ENCODE data around the gene DDX24. TPM values are rescaled to one million over a fixed set of nuclear protein-coding genes. Genes with fewer than 3 reads are reported as not detected.
"Not testable (repeated sequence)": the region's sequence is repeated elsewhere in the genome, so short reads cannot be mapped to it uniquely, and the experiment has no call there.

DDX24 gene
- total RNA-seq, 1 experiment from 2014 or later: 215 TPM

DNA sequence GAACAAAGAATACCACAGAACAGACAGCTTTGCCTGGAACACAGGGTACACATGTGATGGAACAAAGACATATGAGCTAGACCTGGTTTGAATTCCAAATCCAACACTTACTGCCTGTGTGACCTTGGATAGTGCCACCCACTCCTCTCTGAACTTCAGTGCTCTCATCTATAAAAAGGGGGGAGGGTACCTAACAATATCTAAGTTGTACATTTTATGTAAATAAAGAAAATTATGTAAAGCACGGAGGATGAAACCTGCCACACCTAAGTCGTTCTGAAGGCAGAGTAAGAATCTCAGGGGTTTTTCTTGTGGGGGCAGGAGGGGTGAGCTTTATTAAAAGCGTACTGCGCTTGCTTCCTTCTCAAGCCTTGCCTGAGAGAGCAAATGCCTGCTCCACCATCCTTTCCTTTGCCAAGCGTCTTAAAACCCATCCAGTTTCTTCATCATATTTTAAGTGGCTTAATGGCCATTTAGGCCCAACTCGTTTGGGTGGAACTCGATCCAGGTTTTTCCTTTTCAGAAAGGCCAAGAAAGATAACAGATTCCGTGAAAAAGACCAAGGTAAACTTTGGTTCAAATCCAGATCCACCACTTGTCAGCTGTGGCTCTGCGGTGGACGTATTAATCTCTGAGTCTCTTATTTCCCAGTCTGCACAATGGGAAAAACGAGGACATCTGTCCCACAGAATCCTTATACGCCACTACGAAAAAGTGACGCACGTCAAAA lies 946 bp downstream of the DDX24 start:
- no peak for DNase-seq (ENCODE audit: low read depth)

DNA sequence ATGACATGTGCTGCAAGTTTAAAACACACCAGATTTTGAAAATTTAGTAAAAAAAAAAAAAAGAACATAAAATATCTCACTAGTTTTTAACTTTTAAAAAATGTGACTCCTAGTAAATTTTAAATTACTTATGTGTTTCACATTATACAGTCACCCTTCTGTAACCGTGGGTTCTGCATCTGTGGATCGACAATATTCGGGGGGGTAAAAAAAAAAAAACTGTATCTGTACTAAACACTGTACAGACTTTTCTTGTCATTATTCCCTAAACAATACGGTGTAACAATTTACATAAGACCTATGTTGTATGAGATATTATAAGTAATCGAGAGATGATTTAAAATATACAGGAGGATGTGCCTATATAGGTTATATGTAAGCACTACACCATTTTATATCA lies 3.2 kb downstream of the DDX24 start:
- no peak for DNase-seq (ENCODE audit: low read depth)

DNA sequence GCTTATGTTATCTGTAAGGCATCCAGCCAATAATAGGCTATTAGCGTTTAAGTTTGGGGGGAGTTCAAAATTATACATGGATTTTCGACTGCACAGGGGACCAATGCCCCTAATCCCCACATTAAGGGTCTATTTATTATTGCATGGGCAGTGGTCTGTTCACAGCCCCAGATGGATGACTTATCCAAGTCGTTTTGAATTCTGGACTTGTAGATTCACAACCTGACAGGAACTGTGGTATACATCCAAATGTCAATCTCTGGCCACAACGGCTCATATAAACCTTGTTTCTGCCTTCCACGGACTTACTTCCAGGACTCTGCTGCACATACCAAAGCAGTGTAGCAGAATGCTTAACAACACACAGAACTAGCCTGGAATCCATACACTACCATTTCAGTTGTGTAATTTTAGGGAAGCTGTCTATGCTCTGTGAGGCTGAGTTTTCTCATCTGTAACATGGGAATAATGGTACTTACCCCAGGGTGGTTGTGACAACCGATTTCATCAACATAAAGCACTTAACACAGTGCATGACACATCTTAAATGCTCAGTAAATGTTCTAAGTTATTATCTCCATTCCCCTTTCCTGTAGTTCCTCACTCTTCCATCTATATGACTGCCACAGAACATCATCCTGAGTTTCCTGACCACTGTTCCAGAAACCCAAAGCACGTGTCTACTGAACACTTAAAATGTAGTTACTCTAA lies 3.7 kb downstream of the DDX24 start:
- no peak for DNase-seq (ENCODE audit: low read depth)

DNA sequence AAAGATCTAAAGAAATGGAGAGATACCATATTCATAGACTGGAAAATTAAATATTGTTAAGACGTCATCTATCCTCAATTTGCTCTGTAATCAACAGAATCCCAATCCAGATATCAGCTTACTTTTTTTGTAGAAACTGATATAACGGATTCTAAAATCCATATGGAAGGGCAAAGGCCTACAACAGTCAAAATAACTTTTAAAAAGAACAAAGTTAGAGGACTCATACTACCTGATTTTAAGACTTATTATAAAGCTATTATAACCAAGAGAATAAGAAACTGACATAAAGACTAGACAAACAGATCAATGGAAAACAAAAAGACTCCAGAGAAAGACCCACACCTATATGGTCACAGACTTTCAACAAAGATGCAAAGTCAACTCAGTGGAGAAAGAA lies 6.0 kb downstream of the DDX24 start:
- no peak for DNase-seq (ENCODE audit: low read depth)

DNA sequence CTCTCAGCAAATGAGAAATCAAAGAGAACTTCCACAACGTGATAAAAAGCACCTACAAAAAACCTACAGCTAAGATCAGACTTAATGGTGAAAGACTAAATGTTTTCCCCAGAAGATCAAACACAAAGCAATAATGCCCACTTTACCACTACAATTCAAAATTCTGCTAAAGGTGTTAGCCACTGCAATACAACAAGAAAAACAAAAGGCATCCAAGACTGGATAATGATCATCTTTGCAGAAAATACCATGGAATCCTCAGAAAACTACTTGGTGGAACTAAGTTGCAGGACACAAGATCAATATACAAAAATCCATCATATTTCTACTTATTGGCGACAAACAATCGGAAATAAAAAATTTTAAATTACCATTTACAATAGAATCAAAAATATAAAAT lies 6.5 kb downstream of the DDX24 start:
- DNase-seq (ENCODE audit: low read depth): no peak

DNA sequence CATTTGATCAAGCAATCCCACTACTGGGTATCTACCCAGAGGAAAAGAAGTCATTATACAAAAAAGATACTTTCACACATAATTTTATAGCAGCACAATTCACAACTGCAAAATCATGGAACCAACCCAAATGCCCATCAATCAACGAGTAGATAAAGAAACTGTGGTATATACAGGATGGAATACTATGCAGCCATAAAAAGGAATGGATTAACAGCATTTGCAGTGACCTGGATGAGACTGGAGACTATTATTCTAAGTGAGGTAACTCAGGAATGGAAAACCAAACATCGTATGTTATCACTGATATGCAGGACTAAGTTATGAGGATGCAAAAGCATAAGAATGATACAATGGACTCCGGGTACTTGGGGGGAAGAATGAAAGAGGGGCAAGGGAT lies 8.9 kb downstream of the DDX24 start:
- not testable (repeated sequence) for DNase-seq (ENCODE audit: low read depth)

DNA sequence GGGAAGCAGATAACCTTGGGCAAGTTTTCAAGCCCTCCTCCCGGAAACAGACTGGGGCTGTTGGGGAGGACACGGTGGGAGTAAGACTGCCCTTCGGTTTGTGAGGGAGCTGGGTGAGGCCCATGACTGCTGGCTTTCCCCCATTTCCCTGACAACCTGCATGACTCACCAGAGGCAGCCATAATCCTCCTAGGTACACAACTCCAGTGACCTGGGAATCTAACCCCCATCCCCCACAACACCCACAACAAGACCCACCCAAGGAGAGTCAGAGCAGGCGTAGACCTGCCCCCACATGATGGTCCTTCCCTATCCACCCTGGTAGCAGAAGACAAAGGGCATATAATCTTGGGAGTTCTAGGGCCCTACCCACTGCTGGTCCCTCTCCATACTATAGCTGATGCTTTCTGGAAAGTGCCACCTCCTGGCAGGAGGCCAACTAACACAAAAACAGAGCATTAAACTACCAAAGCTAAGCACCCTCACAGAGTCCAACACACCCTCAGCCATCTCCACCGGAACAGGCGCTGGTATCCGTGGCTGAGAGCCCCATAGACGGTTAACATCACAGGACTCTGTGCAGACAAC lies 14.8 kb downstream of the DDX24 start:
- DNase-seq (ENCODE audit: low read depth): peak; percentile 65

DNA sequence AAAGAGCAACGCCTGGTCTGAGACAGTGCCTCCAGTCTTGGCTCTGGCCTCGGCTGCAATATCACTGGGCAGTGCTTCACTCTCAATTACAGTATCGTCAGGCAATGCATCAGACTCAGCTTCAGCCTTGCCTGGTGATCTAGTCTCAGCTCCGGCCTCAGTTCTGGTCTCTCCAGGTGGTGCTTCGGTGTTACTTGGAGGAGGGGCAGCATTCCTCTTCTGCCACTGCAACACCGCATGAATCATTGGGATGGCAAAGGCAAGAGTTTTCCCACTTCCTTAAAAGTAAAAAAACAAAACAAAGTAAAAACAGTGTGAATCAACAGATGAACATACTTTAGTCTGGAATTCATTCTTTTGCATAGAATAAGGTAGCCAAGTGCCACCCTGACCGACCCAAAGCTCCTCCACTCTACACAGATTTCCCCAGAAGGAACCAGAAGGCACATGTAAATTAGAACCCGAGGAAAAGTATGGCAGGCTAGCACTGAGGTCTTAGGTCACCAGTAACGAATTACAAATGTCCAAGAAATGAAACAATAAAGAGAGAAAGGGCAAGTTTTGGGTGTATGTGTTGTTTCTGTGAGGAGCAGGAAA lies 18.6 kb downstream of the DDX24 start:
- peak; percentile 75 for DNase-seq (ENCODE audit: low read depth)

DNA sequence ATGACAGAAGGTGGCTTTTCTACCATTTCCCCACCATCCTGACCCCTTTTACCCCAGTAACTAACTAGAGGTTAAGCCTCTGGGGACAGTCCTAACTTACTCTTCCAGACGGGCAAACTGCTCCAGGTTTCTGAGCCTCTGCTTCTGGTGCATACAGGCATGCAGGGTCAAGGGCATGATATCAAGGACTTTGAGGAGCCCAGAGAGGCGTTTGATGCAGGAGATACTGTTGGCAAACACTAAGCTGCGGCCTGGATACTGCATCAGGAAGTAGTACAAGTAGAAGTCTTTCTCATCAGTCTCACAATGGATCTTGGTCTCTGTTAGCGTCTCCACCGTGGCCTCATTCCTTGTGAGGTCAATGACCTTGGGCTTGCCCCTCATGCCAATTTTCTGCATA lies 21.0 kb downstream of the DDX24 start:
- DNase-seq (ENCODE audit: low read depth): no peak

DNA sequence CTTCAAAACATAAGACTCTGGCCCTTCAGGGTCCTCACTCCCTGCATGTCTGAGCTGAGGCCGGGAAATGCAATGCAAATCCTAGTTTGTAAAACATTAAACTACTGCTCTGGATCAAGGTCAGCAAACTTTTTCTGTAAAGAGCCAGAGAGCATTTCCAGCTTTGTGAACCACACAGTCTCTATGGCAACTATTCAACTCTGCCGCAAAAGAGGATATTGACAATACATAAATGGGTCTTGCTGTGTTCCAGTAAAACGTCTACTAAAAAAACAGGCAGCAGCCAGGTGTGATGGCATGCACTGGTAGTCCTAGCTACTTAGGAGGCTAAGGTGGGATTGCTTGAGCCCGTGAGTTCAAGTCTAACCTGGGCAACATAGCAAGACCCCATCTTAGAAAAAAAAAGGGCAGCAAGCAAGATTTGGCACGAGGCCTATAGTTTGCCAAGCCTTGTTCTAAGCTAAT lies 22.3 kb downstream of the DDX24 start:
- no peak for DNase-seq (ENCODE audit: low read depth)

DNA sequence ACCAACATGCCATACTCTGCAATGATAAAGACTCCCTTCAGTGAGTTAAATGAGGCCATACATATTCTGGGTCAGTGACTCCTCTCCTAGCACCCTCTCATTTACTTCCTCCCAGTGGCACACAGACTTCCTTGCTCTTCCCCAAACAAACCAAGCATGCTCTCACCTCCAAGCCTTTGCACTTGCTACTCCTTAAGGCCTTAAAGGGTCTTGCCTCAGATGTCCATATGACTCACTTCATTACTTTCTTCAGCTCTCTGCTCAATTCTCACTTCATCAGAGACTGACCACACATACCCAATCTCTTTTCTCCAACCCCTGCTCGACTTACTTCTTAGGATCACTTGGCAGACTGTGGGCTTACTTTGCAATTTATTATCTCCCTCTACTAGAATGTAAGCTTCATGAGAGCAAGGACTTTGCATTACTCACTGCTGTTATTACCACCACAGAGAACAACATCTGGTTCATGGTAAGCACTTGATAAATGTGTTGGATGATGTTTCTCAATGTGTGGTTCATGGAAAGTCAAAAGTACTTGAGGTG lies 22.8 kb downstream of the DDX24 start:
- DNase-seq (ENCODE audit: low read depth): no peak

DNA sequence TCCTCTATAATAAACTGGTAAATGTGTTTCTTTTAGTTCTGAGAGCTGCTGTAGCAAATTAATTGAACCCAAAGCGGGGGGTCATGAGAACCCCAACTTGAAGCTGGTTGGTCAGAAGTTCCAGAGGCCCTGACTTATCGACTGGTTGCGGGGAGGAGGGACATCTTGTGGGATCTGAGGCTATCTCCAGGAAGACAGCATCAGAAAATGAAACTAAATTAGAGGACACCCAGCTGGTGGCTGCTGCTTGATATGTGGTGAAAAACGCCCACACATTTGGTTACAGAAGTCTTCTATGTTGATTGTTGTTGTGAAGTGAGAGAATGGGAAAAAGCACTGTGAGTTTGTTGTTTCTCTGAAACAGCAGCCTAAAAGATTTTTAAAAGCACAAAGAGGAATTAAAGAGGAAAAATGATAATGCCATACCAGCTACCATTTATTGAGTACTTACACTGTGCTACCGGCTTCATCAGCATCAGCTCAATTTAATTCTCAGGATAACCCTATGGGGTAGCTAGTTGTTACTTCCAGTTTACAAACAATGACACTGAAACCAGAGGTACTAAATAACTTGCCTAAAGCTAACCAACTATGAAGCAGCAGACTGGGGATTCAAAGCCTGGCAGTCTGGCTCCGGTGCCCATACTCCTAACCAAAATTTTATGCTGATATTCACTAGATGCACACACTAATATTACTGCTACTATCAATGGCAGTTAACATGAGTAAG lies 24.3 kb downstream of the DDX24 start:
- no peak for DNase-seq (ENCODE audit: low read depth)

DNA sequence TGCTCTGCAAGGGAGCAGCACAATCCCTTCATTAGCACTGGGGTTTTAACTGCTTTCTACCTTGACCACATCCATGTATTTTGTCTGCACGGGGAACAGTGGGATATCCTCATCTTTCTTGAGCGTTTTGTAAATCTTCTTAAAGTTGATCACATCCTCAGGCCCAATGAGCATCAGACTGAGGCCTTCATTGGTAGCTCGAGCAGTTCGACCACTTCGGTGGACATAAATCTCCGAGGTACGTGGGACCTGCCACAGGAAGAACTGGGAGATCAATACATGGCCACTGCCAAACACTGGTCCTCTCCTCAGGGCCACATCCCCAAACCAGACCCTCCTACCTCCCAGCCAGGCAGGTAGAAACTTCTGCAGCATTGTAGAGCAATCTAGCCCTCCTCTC lies 26.1 kb downstream of the DDX24 start:
- DNase-seq (ENCODE audit: low read depth): no peak

DNA sequence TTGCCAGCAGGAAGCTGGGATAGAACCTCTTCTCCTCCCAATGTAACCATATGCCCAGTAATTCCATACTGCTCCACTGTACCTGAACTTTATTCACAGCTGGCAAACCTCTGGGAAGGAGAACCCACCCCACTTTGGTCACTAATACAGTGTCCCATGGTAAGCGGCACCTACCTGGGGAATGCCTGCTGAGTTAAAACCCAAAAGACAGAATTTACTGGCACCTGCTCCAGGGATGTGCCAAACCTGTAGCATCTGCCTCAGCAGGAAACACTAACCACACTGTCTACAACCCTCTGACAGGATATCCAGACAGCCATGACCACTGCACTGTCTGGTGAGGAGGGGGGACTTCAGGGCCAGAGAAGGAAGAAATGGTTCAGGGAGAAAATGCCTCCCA lies 26.6 kb downstream of the DDX24 start:
- DNase-seq (ENCODE audit: low read depth): no peak

DNA sequence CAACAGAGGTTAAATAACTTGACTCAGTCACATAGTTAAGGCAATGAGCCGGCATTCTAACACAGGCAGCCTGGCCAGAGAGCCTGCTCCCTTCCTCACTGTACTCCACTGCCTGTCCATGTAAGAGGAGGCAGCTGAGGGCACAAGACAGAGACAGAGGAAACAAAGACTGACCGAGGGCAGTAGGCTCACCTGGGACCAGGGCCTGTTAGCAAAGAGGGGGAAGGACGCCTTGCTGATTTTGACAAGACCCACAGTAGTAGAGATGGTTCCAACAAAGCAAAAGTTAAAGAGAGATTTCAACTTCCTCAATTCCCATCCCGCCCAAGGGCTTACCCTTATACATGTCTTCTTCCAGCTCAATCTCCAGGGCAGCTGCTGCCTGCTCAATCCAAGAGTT lies 28.3 kb downstream of the DDX24 start:
- no peak for DNase-seq (ENCODE audit: low read depth)

DNA sequence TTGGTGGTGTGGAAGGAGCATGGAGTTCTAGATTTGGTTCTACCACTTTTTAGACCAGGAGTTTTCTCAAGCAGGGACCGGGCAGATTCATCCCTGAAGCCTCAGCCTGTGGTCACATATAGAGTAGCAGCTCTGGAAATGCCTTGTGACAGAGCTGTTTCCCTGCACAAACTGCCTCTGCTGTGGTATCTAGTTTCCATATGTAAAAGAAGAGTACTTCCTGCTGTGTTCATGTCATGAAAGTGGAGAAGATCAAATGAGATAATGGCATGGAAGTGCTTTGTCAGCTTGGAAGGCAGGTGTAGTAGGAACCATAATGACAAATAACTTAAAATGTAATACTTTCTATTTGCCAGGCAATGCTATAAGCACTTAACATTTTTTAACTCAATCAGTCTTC lies 28.8 kb downstream of the DDX24 start:
- no peak for DNase-seq (ENCODE audit: low read depth)

DNA sequence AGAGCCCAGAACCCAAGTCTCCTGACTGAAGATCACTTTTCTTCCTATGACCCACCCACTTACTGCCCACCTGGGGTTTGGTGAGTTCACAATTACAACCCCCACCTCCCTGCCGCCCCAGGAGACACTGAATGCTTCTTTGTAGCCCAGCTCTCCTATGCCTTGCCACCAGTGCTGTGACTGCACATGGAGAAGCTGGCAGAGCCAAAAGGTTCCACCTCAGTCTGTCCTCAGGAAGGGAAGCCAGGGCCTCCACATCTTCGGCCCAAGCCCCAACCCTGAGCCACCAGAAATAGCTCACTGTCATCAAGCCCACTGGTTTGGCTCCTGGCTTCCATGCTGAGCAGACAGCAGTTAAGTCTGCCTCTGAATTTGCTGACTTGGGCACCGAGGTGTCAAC lies 29.2 kb downstream of the DDX24 start:
- no peak for DNase-seq (ENCODE audit: low read depth)

DNA sequence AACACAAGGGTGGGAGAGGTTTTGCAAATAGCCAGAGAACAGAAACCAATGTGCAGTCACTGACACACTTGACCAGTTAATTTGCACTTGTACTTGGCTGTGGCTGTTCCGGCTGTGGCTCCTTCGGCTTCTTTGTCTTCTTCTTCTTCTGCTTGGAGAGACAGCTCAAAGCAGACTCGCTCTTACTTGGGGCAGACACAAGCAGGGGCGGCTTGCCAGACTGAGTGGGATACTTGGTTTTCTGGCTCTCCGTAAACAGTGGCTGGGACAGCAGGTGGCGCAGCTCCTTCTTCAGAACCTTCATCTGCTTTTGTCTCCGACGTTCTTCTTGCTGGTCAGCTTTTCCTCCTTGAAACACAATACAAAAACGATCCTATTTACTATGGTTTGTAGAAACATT lies 29.9 kb downstream of the DDX24 start:
- peak; percentile 35 for DNase-seq (ENCODE audit: low read depth)

DNA sequence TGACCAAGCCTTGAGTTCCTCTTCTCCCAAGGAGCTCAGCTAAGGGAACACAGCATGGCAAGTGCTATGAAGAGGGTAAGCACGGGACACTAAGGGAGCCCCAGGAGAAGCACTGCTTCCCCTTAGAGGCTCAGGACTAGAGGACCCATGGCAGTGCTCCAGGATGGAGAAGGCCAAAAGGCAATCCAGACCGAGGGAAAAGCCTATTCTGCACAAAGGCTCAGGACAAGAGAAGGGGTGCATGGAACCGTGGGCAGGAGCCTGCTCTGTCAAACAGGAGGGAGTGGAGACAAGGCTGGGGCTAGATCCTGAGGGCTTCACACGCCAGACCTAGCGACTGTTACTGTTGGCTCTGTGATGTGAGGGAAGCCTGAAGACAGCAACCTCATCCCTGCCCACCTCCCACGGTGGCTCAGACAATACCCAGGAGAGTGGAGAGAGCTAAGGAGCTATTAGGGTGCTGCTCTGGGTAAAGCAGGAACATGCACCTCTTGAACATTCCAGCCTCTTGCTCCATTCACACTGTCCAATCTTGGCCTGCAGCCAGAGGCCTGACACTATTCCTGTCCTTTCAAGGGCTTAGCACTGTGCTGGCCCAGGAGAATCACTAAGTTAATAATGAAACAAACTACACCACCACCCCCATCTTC lies 30.6 kb downstream of the DDX24 start:
- no peak for DNase-seq (ENCODE audit: low read depth)

DNA sequence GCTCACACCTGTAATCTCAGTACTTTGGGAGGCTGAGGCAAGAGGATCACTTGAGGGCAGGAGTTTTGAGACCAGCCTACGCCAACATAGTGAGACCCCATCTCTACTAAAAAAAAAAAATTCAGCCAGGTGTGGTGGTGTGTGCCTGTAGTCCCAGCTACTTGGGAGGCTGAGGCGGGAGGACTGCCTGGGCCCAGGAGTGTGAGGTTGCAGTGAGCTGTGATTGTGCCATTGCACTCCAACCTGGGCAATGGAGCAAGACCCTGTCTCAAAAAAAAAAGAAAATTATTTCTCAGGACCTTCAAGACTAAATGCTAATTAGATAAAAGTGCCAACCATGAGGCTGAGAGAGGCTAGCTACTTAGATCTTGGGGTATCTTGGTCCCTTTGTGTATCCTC lies 31.4 kb downstream of the DDX24 start:
- no peak for DNase-seq (ENCODE audit: low read depth)
